ENCODE results near the gene THSD7A.

DNA sequence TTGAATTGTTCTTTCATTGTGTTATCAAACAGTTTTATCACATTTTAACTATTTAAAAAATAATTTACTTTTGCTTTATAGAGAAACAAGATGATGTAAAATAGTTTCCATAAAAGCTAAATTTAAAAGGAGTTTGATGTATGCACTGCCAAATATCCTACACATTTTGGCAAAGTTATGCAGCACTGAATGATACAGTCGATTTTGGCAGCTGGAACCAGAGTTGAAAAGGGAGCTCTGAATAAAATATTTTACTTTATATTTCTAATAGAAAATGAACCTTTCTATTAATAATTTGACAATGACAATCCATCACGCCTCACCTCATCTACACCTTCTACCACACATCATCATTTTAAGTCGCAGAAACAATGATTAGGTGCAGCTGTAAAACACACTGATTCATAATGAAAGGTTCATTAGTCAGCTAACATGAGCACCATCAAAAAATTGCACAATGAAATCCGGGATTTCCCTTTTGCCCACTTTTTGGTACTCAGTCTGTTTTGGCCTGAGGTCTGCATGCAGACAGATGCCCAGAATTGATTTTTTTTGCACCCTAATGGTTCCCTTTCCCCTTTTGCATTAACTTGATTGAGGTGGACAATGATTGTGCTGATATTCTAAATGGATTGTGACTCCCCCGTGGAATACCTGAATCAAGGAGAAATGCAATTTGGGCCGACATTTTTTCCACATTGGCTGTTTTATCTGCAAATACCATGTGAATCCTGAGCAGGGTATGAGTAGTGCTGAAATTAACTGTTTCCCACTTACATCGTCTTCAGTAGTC lies 105.8 kb downstream of the THSD7A start:
- TF ChIP-seq, protein P1, sequence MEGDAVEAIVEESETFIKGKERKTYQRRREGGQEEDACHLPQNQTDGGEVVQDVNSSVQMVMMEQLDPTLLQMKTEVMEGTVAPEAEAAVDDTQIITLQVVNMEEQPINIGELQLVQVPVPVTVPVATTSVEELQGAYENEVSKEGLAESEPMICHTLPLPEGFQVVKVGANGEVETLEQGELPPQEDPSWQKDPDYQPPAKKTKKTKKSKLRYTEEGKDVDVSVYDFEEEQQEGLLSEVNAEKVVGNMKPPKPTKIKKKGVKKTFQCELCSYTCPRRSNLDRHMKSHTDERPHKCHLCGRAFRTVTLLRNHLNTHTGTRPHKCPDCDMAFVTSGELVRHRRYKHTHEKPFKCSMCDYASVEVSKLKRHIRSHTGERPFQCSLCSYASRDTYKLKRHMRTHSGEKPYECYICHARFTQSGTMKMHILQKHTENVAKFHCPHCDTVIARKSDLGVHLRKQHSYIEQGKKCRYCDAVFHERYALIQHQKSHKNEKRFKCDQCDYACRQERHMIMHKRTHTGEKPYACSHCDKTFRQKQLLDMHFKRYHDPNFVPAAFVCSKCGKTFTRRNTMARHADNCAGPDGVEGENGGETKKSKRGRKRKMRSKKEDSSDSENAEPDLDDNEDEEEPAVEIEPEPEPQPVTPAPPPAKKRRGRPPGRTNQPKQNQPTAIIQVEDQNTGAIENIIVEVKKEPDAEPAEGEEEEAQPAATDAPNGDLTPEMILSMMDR (IDR thresholded peaks at IDR 0.05; ENCODE audit: poor library complexity), result no peak
- no peak for TF ChIP-seq EZH2 (IDR thresholded peaks at IDR 0.05; ENCODE audit: borderline replicate concordance)

Data from hepatocyte (in vitro differentiated cells).